Stimulated activated naive CD8-positive, alpha-beta T cell treated with anti-CD3 and anti-CD28 coated beads, Interleukin-15, amount 100 ng/mL, for 72 hours (primary cell): ENCODE measurements around the gene U2AF1L4.
A peak's percentile ranks its signal among the peaks of the same experiment; 100 is the strongest.

Experiments
- ATAC-seq: fragments of 150-1000 bp; cut with Tn5 transposase; 2 replicates; pipeline ENCODE4 v1.10.0; 2021; ENCODE audit warnings: mild to moderate bottlenecking, moderate library complexity
- DNase-seq, 2 donors: peaks; one replicate each; pipeline ENCODE4 v3.0.0; 2021 to 2022
- H3K27ac Mint-ChIP-seq, 2 donors: one replicate each; pipeline ENCODE4 v1.8.0; 2022; ENCODE audit warnings: mild to moderate bottlenecking in 2 of 2, mixed read lengths in 2 of 2, moderate library complexity in 2 of 2
- H3K27me3 Mint-ChIP-seq: one replicate; pipeline ENCODE4 v1.8.0; 2022; ENCODE audit warnings: mixed read lengths
- H3K4me1 Mint-ChIP-seq: one replicate; pipeline ENCODE4 v1.8.0; 2022; ENCODE audit warnings: mild to moderate bottlenecking, mixed read lengths
- H3K4me3 Mint-ChIP-seq, 2 donors: one replicate each; pipeline ENCODE4 v1.8.0; 2022; ENCODE audit warnings: mild to moderate bottlenecking in 2 of 2, mixed read lengths in 2 of 2, moderate library complexity in 1 of 2
- H3K9me3 Mint-ChIP-seq, 2 donors: one replicate each; pipeline ENCODE4 v1.8.0; 2022; ENCODE audit warnings: mixed read lengths in 2 of 2

The U2AF1L4 gene

DNA sequence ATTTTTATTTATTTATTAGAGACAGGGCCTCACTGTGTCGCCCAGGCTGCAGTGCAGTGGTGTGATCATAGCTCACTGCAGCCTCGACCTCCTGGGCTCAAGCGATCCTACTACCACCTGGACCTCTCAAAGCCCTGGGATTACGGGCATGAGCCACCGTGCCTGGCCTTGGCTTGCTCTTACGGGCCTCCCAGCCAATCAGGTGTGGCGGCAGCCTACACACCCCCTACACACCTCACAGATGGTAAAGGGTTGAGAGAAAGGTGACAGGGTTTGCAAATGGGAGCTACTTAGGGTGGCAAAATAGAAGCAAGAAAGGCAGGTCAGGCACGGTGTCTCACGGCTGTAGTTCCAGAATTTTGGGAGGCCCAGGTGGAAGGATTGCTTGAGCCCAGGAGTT, 41.9 kb downstream of the U2AF1L4 start:
- Mint-ChIP-seq H3K27ac (no peak overlapping the region), H3K4me1 (peaks cover 42% of the 10 kb centered on the region), H3K27me3 (peaks cover 6% of the 10 kb centered on the region), H3K4me3 (peak overlapping the region in 1 of 2 donors; percentile 100), H3K9me3 (peaks cover 0 to 3% of the 10 kb centered on the region in 2 donors)
- DNase-seq (no peak), ATAC-seq (no peak)

DNA sequence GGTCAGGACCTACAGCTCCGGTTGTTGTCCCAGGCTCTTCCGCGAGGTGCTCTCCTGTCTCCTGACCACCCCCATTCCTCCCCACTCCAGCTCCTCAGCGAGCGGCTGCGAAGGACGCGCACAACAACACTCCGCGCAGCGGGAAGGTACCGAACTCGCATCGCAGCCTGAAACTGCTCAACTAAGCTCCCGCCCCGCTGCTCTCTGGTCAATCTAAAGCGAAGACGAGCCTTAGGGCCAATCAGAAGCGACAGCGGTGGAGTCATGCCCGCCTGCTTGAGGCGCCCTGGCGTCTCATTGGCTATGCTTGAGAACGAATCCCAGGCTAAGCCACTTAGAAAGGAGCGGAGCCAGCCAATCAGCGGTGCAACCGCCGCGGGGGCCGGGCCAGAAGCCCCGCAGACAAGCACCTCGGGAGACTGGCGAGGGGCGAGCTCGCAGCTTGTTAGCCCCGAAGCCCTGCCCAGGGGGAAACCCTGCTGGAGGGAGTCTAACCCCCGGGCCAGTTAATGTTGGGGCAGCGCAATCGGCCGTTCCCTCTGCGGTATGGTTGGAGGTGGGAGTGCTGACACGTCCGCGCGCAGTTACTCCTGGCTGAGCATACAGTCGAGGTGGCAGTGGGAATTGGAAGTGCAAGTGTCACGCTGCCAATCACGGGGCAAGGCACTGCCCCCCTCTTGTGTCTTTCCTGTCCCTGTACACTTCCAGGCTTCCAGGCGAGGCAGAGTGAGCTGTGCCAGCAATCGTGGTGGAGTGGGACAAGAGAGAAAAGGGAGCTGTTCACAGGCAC, 42.8 kb downstream of the U2AF1L4 start:
- Mint-ChIP-seq H3K27me3 (peaks cover 6% of the 10 kb centered on the region), H3K4me1 (peaks cover 48% of the 10 kb centered on the region), H3K4me3 (peak overlapping the region; percentile 89 to 100), H3K27ac (peak overlapping the region; percentile 94 to 97), H3K9me3 (peaks cover 0 to 3% of the 10 kb centered on the region in 2 donors)
- ATAC-seq: peak; percentile 99
- peak; percentile 90 to 96 for DNase-seq

DNA sequence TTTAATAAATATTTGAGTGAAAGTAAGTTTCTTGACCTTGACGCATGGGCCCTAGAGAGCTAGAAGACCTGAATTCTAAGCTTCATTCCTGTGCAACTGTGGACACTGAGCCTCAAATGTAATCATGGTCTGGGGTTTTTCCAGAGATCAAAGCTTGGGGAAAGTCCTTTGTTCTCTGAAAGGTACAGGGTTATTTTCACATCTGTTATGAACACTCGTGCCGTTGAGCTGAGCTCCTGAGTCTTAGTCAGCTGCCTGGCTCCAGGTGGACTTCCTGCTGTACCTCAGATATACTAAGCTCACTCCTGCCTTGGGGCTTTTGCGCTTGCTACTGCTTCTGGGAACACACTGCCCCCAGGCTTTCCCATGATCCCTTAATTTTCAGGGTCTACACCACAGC, 48.4 kb downstream of the U2AF1L4 start:
- peaks cover 0 to 6% of the 10 kb centered on the region in 2 donors for H3K9me3 Mint-ChIP-seq
- ATAC-seq: peak; percentile 79

DNA sequence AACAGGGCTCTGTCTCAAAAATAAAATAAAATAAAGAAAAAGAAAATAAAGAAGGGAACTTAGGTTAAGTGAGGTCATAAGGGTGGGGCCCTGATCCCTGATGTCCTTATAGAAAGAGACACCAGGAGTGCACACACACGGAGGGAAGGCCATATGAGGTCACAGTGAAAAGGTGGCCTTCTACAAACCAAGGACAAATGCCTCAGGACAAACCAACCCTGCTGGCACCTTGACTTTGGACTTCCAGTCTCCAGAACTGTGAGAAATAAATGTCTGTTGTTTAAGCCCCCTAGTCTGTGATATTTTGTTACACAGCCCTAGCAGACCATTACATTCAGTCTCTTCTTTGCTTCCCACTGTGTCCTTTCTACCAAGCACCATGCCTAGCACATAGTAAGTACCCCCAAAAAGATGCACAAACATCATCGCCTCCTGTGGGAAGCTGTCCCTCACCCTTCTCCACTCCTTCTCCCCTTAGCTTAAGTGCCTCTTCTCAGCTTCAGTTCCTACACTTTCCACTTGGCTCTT, 49.3 kb downstream of the U2AF1L4 start:
- Mint-ChIP-seq H3K9me3 (peaks cover 0 to 6% of the 10 kb centered on the region in 2 donors), H3K27ac (peak overlapping the region in 1 of 2 donors; percentile 52), H3K27me3 (no peaks in the 10 kb centered on the region), H3K4me3 (peak overlapping the region in 1 of 2 donors; percentile 39), H3K4me1 (peaks cover 55% of the 10 kb centered on the region)
- DNase-seq (no peak), ATAC-seq (no peak)

More for the DNA sequence above, 48.4 kb downstream of the U2AF1L4 start:
- H3K4me3 Mint-ChIP-seq: peak overlapping the region; percentile 39 to 48
- H3K27me3 Mint-ChIP-seq: no peaks in the 10 kb centered on the region
- H3K4me1 Mint-ChIP-seq: peaks cover 55% of the 10 kb centered on the region
- peak; percentile 36 to 63 for DNase-seq
- peak overlapping the region in 1 of 2 donors; percentile 83 for H3K27ac Mint-ChIP-seq

DNA sequence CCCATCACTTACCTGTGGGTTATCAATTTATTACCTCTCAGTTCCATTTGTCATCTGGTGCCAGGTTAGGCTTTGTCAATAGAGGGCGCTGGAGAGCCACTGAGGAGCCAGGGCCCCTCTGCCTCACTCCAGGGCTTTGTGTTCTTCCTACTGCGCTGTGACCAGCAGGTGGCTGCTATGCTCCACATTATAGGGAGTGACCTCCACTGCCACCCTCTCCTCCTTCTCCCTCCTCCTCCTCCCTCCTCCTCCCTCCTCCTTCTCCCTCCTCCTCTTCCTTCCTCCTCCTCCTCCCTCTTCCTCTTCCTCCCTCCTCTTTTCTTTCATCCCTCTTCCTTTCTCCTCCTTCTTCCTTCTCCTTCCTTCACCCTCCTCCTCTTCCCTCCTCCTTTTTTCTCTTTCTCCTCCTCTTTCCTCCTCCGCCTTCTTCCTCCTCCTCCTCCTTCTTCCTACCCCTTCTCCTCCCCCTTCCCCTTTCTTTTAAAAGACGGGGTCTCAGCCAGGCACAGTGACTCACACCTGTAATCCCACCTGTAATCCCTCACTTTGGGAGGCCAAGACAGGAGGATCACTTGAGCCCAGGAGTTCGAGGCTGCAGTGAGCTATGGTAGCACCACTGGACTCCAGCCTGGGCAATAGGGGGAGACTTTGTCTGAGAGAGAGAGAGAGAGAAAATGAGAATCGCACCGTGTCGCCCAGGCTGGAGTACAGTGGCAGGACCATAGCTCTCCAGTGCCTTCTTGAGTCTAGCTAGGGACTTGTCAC, 51.2 kb downstream of the U2AF1L4 start:
- peak; percentile 97 for ATAC-seq
- Mint-ChIP-seq H3K9me3 (peaks cover 0 to 6% of the 10 kb centered on the region in 2 donors), H3K27me3 (no peaks in the 10 kb centered on the region), H3K27ac (peak overlapping the region in 1 of 2 donors; percentile 71), H3K4me3 (peak overlapping the region; percentile 3 to 29), H3K4me1 (peaks cover 41% of the 10 kb centered on the region)
- DNase-seq: peak; percentile 90 to 93

DNA sequence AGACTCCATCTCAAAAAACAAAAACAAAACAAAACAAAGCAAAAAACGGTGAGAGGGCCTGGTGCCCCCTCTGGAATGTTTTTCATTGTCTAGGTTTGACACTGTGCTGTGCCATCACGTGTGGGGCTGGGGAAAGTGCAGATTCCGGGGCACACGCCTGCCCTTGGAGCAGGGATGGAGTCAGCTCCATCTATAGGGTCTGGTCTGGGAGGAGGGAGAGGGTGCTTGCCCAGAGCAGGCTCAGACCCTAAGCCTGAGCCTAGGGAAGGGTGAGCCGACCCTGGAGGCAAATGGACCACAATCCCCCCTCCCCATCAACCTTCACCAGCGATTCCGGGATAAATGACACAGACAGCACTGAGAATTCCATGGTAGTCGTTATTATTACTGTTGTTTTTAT, 51.8 kb downstream of the U2AF1L4 start:
- H3K4me3 Mint-ChIP-seq: no peak overlapping the region
- ATAC-seq: no peak
- no peak for DNase-seq
- H3K27me3 Mint-ChIP-seq: no peaks in the 10 kb centered on the region
- H3K9me3 Mint-ChIP-seq: peaks cover 0 to 6% of the 10 kb centered on the region in 2 donors
- H3K4me1 Mint-ChIP-seq: peaks cover 35% of the 10 kb centered on the region
- no peak overlapping the region for H3K27ac Mint-ChIP-seq
